Measurements from ENCODE around the gene SNAPIN. TPM values are rescaled to one million over a fixed set of nuclear protein-coding genes. Genes with fewer than 3 reads are reported as not detected.
A peak's percentile ranks its signal among the peaks of the same experiment; 100 is the strongest.

SNAPIN gene
- polyA plus RNA-seq, 1 donor (not counting 4 experiments of a cell fraction or from before 2014, with no cell fraction given) = 49.4 TPM

- dilution Hi-C loops (cut with MboI; ENCODE audit: extremely low pct_ligation_motif_present, low sequenced_read_pairs) = no loop called here
- H3K4me1 ChIP-seq (ENCODE audit: control insufficient read depth, extremely low read depth, insufficient read depth, low read length) = no peaks in the 10 kb centered on the region
- H3K9me1 ChIP-seq (ENCODE audit: control insufficient read depth, extremely low read depth, insufficient read depth, low read length) = no peaks in the 10 kb centered on the region
- TF ChIP-seq EZH2 (IDR thresholded peaks at IDR 0.05; ENCODE audit: low read length) (no peak), CTCF (optimal IDR thresholded peaks at IDR 0.05 in 1 of 3, IDR thresholded peaks at IDR 0.05 in 1 of 3, conservative IDR thresholded peaks at IDR 0.05 in 1 of 3; ENCODE audit: extremely low read depth in 1 of 3, insufficient read depth in 2 of 3, low read length in 3 of 3) (no peak)
- no peak overlapping the region for H2AFZ ChIP-seq (ENCODE audit: control insufficient read depth, low read length)
- H3K4me3 ChIP-seq (ENCODE audit: control insufficient read depth in 2 of 3, extremely low read depth in 1 of 3, insufficient read depth in 2 of 3, low read depth in 1 of 3, low read length in 3 of 3) = no peak overlapping the region
- no peaks in the 10 kb centered on the region for H3K9me3 ChIP-seq (ENCODE audit: control insufficient read depth, low read depth, low read length)
- FAIRE-seq (no peak), DNase-seq (ENCODE audit: low read depth, low spot score) (no peak)
- no peak overlapping the region for H3K9ac ChIP-seq (ENCODE audit: control insufficient read depth, extremely low read depth, insufficient read depth, low read length)
- no peaks in the 10 kb centered on the region for H4K20me1 ChIP-seq (ENCODE audit: control insufficient read depth, extremely low read depth, insufficient read depth, low read length)
- H3K27ac ChIP-seq (ENCODE audit: control insufficient read depth, insufficient read depth, low read length) = no peak overlapping the region
- no peaks in the 10 kb centered on the region for H3K36me3 ChIP-seq (ENCODE audit: control insufficient read depth in 2 of 2, extremely low read depth in 1 of 2, insufficient read depth in 2 of 2, low read length in 2 of 2)
- no peaks in the 10 kb centered on the region for H3K79me2 ChIP-seq (ENCODE audit: control insufficient read depth, insufficient read depth, low read length)
- H3K27me3 ChIP-seq (ENCODE audit: control insufficient read depth, extremely low read depth, insufficient read depth, low read length) = no peaks in the 10 kb centered on the region
- no peak overlapping the region for H3K4me2 ChIP-seq (ENCODE audit: control insufficient read depth, extremely low read depth, insufficient read depth, low read depth, low read length)
Measured at GRCh38 chr1:153705484-153705883, 47.0 kb downstream of the SNAPIN start.

- no peak for FAIRE-seq
Measured at GRCh38 chr1:153711026-153711425, 52.5 kb downstream of the SNAPIN start.

More at GRCh38 chr1:153711026-153711425, 52.5 kb downstream of the SNAPIN start:
- no peaks in the 10 kb centered on the region for H3K9me1 ChIP-seq (ENCODE audit: control insufficient read depth, extremely low read depth, insufficient read depth, low read length)
- no peak overlapping the region for H3K9ac ChIP-seq (ENCODE audit: control insufficient read depth, extremely low read depth, insufficient read depth, low read length)
- dilution Hi-C loops (cut with MboI; ENCODE audit: extremely low pct_ligation_motif_present, low sequenced_read_pairs) = no loop called here
- no peak overlapping the region for H3K4me3 ChIP-seq (ENCODE audit: control insufficient read depth in 2 of 3, extremely low read depth in 1 of 3, insufficient read depth in 2 of 3, low read depth in 1 of 3, low read length in 3 of 3)
- no peak for TF ChIP-seq CTCF (optimal IDR thresholded peaks at IDR 0.05 in 1 of 3, IDR thresholded peaks at IDR 0.05 in 1 of 3, conservative IDR thresholded peaks at IDR 0.05 in 1 of 3; ENCODE audit: extremely low read depth in 1 of 3, insufficient read depth in 2 of 3, low read length in 3 of 3)
- no peak for TF ChIP-seq EZH2 (IDR thresholded peaks at IDR 0.05; ENCODE audit: low read length)
- H3K27ac ChIP-seq (ENCODE audit: control insufficient read depth, insufficient read depth, low read length) = no peak overlapping the region
- H3K4me2 ChIP-seq (ENCODE audit: control insufficient read depth, extremely low read depth, insufficient read depth, low read depth, low read length) = peak overlapping the region; percentile 49
- H2AFZ ChIP-seq (ENCODE audit: control insufficient read depth, low read length) = peak overlapping the region; percentile 38
- no peaks in the 10 kb centered on the region for H3K79me2 ChIP-seq (ENCODE audit: control insufficient read depth, insufficient read depth, low read length)
- no peaks in the 10 kb centered on the region for H3K4me1 ChIP-seq (ENCODE audit: control insufficient read depth, extremely low read depth, insufficient read depth, low read length)
- H3K36me3 ChIP-seq (ENCODE audit: control insufficient read depth in 2 of 2, extremely low read depth in 1 of 2, insufficient read depth in 2 of 2, low read length in 2 of 2) = no peaks in the 10 kb centered on the region
- DNase-seq (ENCODE audit: low read depth, low spot score) = no peak
- H3K27me3 ChIP-seq (ENCODE audit: control insufficient read depth, extremely low read depth, insufficient read depth, low read length) = no peaks in the 10 kb centered on the region
- H4K20me1 ChIP-seq (ENCODE audit: control insufficient read depth, extremely low read depth, insufficient read depth, low read length) = no peaks in the 10 kb centered on the region
- H3K9me3 ChIP-seq (ENCODE audit: control insufficient read depth, low read depth, low read length) = no peaks in the 10 kb centered on the region

Small RNA genes within 50 kb of the gene (small RNA-seq; reads per million reads assigned to genes)
- gene MIR8083 (ENCODE audit: insufficient read length in 3 of 3, low read depth in 3 of 3, low replicate concordance in 1 of 3) (0 reads per million in 3 experiments), gene RN7SL372P (ENCODE audit: insufficient read length in 3 of 3, low read depth in 3 of 3, low replicate concordance in 1 of 3) (0 reads per million in 3 experiments)

Other genes starting within 250 kb of the SNAPIN start
- 0.01 TPM in 1 of 3 replicates, not detected in the others for gene S100A7A, start 242.2 kb upstream of the SNAPIN start, polyA plus RNA-seq
- 13.1 to 31.2 TPM (median 16.0 TPM) in 3 replicates for gene S100A7, start 198.1 kb upstream of the SNAPIN start, polyA plus RNA-seq
- gene S100A6, start 122.7 kb upstream of the SNAPIN start, polyA plus RNA-seq = 1,608 to 5,801 TPM (median 2,598 TPM) in 3 replicates
- gene S100A5, start 117.8 kb upstream of the SNAPIN start, polyA plus RNA-seq = 0.20 to 0.76 TPM (median 0.24 TPM) in 3 replicates
- gene S100A4, start 112.9 kb upstream of the SNAPIN start, polyA plus RNA-seq = 21.4 to 40.2 TPM (median 26.7 TPM) in 3 replicates
- 12.6 to 24.0 TPM (median 15.1 TPM) in 3 replicates for gene S100A3, start 109.4 kb upstream of the SNAPIN start, polyA plus RNA-seq
- 10,013 to 12,757 TPM (median 12,412 TPM) in 3 replicates for gene S100A2, start 92.9 kb upstream of the SNAPIN start, polyA plus RNA-seq
- 1,620 to 2,357 TPM (median 2,299 TPM) in 3 replicates for gene S100A16, start 45.6 kb upstream of the SNAPIN start, polyA plus RNA-seq
- gene S100A14, start 42.4 kb upstream of the SNAPIN start, polyA plus RNA-seq = 1,249 to 1,646 TPM (median 1,394 TPM) in 3 replicates
- 215 to 276 TPM (median 228 TPM) in 3 replicates for gene S100A13, start 31.2 kb upstream of the SNAPIN start, polyA plus RNA-seq
- 0.12 to 0.15 TPM in 2 of 3 replicates, not detected in the other for gene S100A1, start 30.3 kb upstream of the SNAPIN start, polyA plus RNA-seq
- gene CHTOP, start 24.6 kb upstream of the SNAPIN start, polyA plus RNA-seq = 46.7 to 68.6 TPM (median 56.0 TPM) in 3 replicates
- 185 to 256 TPM (median 232 TPM) in 3 replicates for gene ILF2, start 12.3 kb downstream of the SNAPIN start, polyA plus RNA-seq
- not detected in 3 replicates for gene NPR1, start 20.0 kb downstream of the SNAPIN start, polyA plus RNA-seq
- gene INTS3, start 69.3 kb downstream of the SNAPIN start, polyA plus RNA-seq = 24.6 to 34.5 TPM (median 26.0 TPM) in 3 replicates
- 7.4 to 9.6 TPM (median 8.2 TPM) in 3 replicates for gene SLC27A3, start 116.7 kb downstream of the SNAPIN start, polyA plus RNA-seq

Data from keratinocyte (primary cell).